Colonic mucosa (tissue), 4 donors: ENCODE data around the gene COL6A2. TPM values are rescaled to one million over a fixed set of nuclear protein-coding genes. Genes with fewer than 3 reads are reported as not detected.

Experiments
- DNase-seq: peaks from one replicate; pipeline ENCODE4 v3.0.0-alpha.2; 2020
- H3K27ac ChIP-seq: fragments of 200-600 bp; one replicate; pipeline ENCODE4 v1.8.0; 2021
- H3K27me3 ChIP-seq: fragments of 200-600 bp; one replicate; pipeline ENCODE4 v1.8.0; 2021
- H3K36me3 ChIP-seq: fragments of 200-600 bp; one replicate; pipeline ENCODE4 v1.8.0; 2021
- H3K4me1 ChIP-seq: fragments of 200-600 bp; one replicate; pipeline ENCODE4 v1.8.0; 2021; ENCODE audit warnings: mild to moderate bottlenecking
- H3K4me3 ChIP-seq: fragments of 200-600 bp; one replicate; pipeline ENCODE4 v1.8.0; 2021
- H3K9ac ChIP-seq, 2 donors: one replicate each; pipeline ENCODE4 v1.7.0; 2013; ENCODE audit warnings: control low read depth in 2 of 2, low read depth in 2 of 2, low read length in 2 of 2
- H3K9me3 ChIP-seq: fragments of 200-600 bp; one replicate; pipeline ENCODE4 v1.8.0; 2021
- CTCF ChIP-seq: fragments of 200-600 bp; IDR thresholded peaks from one replicate; pipeline ENCODE4 v1.8.0; 2022; ENCODE audit warnings: antibody characterized with exemption, mild to moderate bottlenecking
- intact Hi-C: fragments of 100-400 bp; cut with DNase I; formaldehyde crosslinking; loops from one replicate; pipeline ENCODE4 v1.14.1; 2022
- total RNA-seq, 2 donors: library from RNA; stranded (reverse); fragmentation: NEBNext Ultra II Directional in 1 of 2; extraction: Animal tissue kit (Norgen Biotek cat#: 25700) in 1 of 2; gene quantifications; one replicate each; pipeline ENCODE4 v1.2.1, GENCODE V29; 2021
- donor health status: healthy.
- donor health status: DM: no; HTN: no; CAD: no.
- donor health status: DM: no; HTN: no; CAD: no.

The COL6A2 gene
- total RNA-seq, 2 donors from 2014 or later, result 55.7 to 190 TPM

GRCh38 chr21:46152927-46153246 is 55.0 kb downstream of the COL6A2 start:
- Histone ChIP-seq H3K9me3 (no peaks in the 10 kb centered on the region), H3K9ac (no peak overlapping the region), H3K4me1 (no peaks in the 10 kb centered on the region), H3K4me3 (peak overlapping the region; percentile 8), H3K27me3 (no peaks in the 10 kb centered on the region), H3K27ac (no peak overlapping the region), H3K36me3 (no peaks in the 10 kb centered on the region)
- no peak for TF ChIP-seq CTCF
- intact Hi-C loops, result no loop called here
- no peak for DNase-seq

GRCh38 chr21:46153247-46154154 is 55.6 kb downstream of the COL6A2 start:
- Histone ChIP-seq H3K4me3 (peak overlapping the region; percentile 8), H3K27ac (no peak overlapping the region), H3K9me3 (no peaks in the 10 kb centered on the region), H3K9ac (peak overlapping the region in 1 of 2 donors; percentile 35), H3K4me1 (no peaks in the 10 kb centered on the region), H3K36me3 (no peaks in the 10 kb centered on the region), H3K27me3 (no peaks in the 10 kb centered on the region)
- TF ChIP-seq CTCF, result peak; percentile 62
- DNase-seq, result peak; percentile 58
- intact Hi-C loops, result no loop called here

GRCh38 chr21:46154155-46154954 is 56.4 kb downstream of the COL6A2 start:
- Histone ChIP-seq H3K9me3 (no peaks in the 10 kb centered on the region), H3K27me3 (no peaks in the 10 kb centered on the region), H3K9ac (no peak overlapping the region), H3K27ac (no peak overlapping the region), H3K4me3 (no peak overlapping the region), H3K4me1 (no peaks in the 10 kb centered on the region), H3K36me3 (no peaks in the 10 kb centered on the region)
- DNase-seq, result no peak
- intact Hi-C loops, result no loop called here
- TF ChIP-seq CTCF, result no peak

- Histone ChIP-seq H3K9me3 (no peaks in the 10 kb centered on the region), H3K27ac (no peak overlapping the region), H3K27me3 (no peaks in the 10 kb centered on the region), H3K36me3 (no peaks in the 10 kb centered on the region), H3K4me3 (no peak overlapping the region), H3K9ac (no peak overlapping the region), H3K4me1 (no peaks in the 10 kb centered on the region)
- no peak for TF ChIP-seq CTCF
- DNase-seq, result no peak
- intact Hi-C loops, result no loop called here
Measured at GRCh38 chr21:46154955-46155513, 57.1 kb downstream of the COL6A2 start.

GRCh38 chr21:46155514-46156377 is 57.8 kb downstream of the COL6A2 start, which contains the start of gene FTCD:
TSS of gene FTCD (minus strand) at chr21:46155579. CDS start at chr21:46155523, 56 bp downstream.
- no peak for DNase-seq
- intact Hi-C loops, result no loop called here
- no peak for TF ChIP-seq CTCF
- Histone ChIP-seq H3K9ac (no peak within 1 kb of the TSS), H3K4me3 (no peak within 1 kb of the TSS), H3K9me3 (no peaks in the 10 kb centered on the region), H3K4me1 (no peaks in the 10 kb centered on the region), H3K27ac (no peak within 1 kb of the TSS), H3K27me3 (no peaks in the 10 kb centered on the region), H3K36me3 (no peaks in the 10 kb centered on the region)
